GM19328 (cell line): ENCODE results near the gene CZIB.
"Not testable (repeated sequence)": the region's sequence is repeated elsewhere in the genome, so short reads cannot be mapped to it uniquely, and the experiment has no call there.

Source experiments
- ATAC-seq: cut with Tn5 transposase; IDR thresholded peaks from one replicate; pipeline ENCODE4 v1.9.1; 2021; ENCODE audit warnings: mild to moderate bottlenecking, moderate library complexity; ENCODE audit not compliant: unreplicated experiment

Gene CZIB

DNA sequence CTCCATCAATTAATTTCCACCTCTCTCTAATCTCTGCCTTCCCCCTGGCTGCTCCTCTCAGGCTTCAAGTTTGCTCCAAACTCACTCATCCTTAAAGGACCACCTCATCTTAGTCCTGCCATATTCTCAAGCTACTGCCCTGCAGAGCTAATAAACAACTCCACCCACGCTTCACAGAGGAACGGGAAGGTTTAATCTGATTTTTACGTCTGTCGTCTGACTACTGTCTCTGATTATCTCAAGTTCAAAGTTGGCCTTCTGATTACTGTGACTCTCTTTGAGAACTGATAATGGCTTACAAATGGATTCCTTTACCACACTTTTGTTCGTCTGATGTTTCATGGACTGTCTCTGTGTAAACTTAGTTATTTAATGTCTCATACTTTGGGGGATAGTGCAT, 31.4 kb downstream of the CZIB start:
- no peak for ATAC-seq

DNA sequence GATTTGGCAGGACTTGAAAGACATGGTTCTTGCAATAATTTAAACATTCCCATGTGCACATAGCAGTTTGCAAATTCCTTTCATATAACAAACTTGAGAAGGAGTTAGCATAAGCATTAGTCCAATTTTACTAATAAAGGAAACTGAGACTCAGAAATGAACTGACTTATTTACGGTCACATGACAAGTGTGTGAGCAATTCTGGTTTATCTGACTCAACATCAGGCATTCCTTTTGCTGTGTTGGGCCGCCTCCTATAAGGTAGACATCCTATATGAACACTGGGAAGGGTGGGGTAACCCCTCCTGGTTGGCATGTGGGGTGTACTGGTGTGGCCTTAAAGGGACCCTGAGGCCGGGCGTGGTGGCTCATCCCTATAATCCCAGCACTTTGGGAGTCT, 32.3 kb downstream of the CZIB start:
- no peak for ATAC-seq

DNA sequence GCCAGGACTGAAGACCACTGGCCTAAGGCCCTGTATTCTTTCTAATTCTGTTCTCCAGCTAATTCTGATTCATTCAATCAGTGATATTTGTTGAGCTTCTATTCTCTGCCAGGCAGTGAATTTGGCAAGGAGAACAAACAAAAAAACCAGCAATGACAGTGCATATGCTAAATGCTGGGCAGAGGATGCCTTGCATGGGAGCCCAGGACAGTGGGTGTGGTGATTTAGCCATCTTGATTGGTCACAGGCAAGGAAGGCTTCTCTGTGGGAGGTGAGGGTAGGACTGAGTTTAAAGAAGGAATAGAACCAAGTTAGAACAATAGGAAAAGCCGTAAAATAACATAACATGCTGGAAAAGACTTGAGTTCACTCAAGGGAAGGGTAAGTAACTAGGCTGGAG, 33.0 kb downstream of the CZIB start:
- ATAC-seq, result no peak

DNA sequence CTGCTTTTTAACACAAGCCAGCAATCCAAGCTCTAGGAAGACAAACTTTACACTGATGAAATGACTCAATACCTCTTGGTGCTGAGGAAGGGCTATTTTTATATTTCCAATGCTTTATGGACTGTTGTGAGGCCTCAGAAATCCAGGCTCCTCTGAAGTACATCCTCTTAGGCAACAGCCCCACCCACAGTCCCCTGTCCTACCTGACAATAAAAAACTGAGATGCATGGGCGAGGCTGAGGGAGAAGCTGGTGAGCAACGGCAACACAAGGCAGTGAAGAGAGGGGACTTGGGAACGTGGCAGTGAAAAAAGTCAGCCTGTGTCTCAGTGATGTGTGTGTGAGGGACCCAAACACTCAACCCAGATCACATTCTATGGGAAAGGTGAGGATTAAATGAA, 33.9 kb downstream of the CZIB start:
- ATAC-seq, result no peak

DNA sequence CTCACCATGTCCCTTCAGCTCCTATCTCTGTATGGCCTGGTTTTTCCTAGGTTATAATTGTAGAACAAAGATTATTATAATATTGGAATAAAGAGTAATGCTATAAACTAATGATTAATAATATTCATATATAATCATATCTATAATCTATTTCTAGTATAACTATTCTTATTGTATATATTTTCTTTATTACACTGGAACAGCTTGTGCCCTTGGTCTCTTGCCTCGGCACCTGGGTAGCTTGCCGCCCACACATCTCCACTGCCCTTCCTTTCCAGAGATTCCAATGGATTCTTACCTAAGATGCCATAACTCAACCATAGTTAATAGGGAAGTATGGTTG, 34.5 kb downstream of the CZIB start:
- not testable (repeated sequence) for ATAC-seq

DNA sequence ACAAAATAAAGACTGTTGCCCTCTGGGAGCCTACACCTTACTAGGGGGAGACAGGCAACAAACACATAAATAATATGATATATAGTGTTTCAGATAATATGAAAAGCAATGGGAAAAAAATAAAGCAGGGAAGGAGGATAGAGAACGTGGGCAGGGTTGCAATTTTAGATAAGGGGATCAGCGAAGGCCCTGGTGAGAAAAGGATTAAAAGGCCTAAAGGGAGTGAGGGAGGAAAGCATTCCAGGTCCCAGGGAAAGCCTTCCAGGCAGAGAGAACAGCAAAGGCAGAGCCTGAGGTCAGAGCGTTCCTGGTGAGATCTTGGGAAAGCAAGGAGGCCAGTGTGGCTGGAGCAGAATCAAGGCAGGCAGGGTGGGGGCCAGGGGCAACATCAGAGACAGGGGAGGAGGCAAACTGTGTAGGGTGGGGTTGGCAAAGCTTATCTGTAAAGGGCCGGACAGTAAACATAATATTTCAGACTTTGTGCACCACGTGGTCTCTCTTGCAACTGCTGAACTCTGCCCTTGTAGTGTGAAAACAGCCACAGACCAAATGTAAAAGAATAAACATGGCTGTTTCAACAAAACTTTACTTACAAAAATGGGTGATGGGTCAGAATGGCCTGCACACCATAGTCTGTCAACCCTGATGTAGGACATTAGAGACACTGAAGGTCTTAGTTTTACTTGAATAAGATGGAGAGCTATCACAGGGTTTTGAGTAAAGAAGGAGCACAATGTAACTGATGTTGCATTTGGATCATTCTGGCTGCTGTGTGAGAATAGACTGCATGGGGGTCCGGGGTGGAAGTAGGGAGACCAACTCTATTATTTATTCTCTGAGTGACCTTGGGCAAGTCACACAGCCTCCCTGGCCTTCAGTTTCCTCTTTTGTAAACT, 37.1 kb downstream of the CZIB start:
- no peak for ATAC-seq

DNA sequence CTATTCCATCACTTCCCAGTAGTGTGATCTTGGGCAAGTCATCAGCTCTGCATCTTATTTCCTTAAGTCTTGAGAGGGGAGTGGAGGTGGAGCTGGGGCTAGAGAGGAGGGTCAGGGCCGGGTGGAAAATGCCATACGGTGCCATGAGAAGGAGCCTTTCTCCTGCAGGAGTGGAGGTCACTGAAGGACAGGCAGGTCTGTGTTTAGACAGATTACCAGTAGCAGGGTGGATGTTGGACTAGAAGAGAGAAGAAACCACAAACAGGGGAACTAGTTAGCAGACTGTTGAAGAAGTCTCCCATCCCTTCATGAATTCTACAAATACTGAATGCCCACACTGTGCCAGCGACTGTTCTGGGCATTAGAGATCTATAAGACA, 37.7 kb downstream of the CZIB start:
- no peak for ATAC-seq

DNA sequence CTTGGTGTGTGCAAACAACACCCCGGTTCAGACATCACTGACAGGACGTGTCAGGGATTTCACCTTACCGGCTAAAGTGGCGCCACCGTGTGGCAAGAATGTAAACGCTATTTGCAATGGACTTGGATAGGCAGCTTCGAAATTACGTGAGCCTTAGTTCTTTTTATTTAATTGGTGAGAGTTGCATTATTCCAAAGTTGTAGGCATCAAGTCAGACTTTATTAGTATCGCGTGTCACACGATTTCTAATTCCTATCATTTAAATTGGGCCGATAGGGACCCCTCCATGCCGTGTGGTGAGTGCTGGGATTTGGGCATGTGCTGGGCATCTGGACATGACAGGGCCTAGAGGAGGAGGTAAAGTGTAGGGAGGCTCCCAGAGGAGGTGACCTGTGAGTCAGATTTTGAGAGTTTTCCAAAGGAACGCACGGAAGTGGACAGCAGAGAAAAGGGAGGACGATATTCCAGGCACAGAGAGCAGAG, 38.3 kb downstream of the CZIB start:
- ATAC-seq, result no peak

DNA sequence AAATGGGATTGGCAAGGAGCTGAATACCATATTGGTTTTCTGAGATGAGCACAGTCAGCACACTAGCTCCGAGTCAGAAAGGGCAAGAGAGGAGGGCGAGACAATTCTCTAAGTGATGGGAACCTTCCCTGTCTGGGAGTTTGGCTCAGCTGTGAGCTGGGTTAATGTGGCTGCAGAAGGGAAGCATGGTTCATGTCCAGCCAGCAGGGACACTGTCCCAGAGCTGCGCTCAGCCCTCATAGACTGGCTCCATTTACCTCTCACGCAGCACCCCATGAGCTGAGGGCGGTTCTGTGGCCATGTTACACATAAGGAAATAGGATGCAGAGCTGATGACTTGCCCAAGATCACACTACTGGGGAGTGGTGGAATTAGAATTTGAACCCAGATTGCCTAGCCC, 39.5 kb downstream of the CZIB start:
- ATAC-seq, result no peak

DNA sequence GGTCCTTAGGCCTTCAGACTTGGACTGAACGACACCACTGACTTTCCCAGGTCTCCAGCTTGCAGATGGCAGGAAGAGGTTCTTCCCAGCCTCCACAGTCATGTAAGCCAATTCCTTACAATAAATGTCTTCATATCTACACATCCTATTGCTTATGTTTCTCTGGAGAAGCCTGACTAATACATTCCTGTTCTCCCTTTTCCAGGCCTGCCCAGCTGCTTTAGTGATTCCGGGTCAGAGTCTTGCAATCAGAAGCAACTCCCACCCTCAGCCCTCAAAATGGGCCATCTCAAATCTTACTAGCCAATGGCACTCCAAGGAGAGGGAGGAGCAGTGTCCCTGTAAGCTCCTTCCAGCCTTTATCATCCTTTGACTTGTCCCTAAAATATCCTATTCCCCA, 40.2 kb downstream of the CZIB start:
- ATAC-seq, result no peak

DNA sequence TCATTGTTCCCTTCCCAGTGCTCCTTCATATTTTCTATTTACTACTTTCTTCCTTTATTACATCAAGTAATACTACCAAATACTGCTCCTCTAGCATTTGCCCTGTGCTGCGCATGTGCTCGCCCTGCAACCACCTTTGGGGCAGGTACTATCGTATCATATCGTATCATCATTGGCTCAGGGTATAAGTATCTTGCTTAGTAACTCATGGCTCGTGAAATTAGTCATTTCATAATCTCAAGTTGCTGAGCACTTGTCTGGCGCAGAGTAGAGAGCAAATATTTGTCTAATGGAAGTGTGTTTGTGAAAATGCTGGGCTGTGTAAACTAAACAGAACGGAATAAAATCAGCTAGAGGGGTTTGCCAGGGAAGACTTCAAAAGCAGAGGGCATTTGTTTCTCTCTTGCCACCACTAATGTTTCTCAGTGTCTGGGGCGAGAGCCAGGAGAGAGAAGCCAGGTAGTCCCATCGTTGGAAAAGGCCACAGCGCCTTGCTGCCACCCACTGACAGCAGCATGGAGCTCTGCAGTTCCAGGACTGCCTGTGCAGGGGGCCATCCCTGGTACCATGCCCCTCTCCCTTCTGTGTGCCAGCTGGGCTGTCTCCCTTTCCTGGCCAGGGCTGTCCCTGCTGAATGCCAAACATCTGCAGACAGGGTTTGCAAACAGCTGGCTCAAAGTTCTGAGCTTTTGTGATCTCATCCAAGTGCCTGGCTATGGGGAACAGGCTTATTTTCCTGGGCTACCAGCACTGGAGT, 43.8 kb downstream of the CZIB start:
- ATAC-seq, result no peak

DNA sequence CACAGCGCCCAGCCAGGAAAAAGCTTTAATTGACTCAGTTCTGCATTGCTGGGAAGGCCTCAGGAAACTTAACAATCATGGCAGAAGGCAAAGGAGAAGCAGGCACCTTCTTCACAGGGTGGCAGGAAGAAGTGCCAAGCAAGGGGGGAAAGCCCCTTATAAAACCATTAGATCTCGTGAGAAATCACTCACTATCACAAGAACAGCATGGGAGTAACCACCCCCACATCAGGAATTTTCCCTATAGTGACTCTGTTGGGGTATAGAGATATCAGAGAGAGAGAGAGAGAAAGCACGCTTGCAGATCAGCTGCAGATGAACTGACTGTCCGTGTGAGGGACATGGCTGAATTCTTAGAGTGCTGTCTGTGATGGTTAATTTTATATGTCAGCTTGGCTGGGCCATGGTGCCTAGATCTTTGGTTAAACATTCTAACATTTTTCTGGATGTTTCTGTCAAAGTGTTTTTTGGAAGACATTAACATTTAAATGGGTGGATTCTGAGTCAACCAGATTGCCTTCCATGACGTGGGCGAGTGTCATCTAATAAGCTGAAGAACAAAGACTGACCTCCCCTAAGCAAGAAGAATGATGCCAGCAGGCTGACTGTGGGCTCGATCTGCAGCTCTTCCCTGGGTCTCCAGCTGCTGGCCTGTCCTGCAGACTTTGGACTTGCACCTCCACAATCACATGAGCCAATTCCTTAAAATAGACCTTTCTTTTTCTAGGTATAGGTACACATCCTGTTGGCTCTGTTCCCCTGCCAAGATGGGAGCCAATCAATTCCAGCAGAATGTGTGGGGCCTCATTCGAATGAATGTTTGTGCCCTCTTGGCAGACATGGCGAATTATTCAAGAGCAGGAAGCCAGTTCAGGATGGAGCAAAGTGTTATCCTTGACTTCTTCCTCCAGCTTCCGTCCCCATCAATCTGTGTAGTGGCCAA, 45.2 kb downstream of the CZIB start:
- ATAC-seq, result no peak

DNA sequence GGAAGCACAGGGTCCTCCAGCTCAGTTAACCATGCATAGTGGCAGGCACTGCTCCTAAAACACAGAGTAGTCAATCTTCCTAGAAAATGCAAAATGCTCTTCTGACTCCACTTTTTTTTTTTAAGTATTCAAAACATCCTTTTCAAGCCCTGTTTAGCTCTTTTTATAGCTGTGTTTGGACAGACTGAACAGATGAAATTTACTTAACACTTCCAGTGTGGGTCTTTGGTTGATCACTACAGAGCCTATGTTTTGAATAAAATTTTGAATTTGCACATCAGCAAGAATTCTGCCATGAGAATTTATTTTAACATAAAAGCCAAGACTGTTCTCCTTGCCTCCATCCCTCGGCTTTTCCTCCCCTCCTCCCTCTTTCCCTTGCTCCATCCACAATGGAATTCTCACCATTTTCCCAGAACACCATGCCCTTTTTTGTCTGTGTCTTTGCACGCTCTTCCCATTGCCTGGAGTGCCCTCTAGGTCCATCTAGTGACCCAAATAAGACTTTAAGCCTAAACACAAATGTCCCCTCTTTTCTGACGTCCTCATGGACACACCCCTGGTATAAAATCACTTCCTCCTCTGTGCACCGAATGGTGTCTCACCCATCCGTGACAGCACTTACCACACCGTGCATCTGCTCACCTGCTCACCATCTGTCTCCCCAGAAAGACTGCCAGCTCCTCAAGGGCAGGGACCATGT, 47.9 kb downstream of the CZIB start:
- ATAC-seq, result no peak

DNA sequence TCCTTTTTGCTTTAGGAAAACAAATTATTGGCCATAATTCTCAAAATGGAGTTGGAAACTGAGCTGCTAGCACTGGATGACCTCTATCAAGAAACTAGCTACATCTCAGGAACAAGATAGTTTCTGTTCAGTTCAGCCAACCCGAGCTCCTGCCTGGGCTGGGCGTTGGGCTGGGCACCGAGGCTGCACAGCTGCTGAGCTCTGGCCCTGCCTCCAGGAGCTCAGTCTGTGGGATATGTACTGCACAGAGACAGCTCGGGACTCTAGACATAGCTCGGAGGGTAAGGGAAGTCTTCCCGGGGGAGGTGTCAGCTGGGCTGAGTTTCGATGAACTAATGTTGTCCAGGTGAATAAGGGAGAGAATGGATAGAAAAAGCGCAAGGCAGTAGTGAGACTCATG, 53.5 kb downstream of the CZIB start:
- no peak for ATAC-seq

DNA sequence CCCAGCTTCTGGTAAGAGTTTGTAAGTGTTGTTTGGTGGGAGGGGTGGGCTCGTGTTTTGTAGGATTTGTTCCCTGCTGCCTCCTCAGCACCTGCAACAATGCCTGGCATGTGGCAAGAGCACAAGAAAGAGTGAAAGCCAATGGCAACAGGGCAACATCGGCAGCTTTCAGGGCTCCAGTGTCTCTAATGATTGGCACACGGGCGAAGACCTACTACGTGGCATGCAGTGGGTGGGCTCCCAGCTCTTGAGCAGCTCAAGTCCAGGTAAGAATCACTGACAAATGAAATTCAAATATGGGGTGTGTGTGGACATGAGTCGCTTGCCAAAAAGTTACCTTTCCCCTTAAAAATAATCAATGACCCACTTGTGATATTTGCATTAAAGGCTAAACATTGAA, 54.1 kb downstream of the CZIB start:
- ATAC-seq, result no peak

DNA sequence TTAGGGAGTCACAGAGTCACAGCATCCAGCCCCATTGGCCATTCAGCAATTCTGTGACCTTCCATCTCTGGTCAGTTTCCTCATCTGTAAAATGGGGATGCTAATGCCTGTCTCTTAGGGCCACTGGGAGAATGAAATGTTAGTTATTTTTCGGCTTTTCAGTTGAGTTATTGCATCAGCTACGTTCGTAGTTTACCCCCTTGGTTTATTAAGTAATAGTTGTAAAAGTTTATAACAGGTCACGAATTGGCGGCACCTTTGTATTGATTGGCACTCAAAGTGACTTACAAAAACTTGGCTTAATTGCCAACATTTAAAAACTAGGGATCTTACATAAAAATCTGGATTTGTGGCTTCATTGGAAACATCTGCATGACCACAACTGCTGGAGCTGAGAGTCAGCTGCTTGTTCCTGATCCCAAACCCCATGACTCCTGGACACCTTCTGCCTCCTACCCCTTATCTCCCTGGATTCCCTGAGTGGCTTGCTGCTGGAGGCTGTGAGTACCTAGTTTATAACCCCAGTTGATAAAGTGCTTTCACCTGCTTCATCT, 54.9 kb downstream of the CZIB start:
- ATAC-seq, result no peak
